ENCODE measurements around the gene CD2AP. TPM values are rescaled to one million over a fixed set of nuclear protein-coding genes. Genes with fewer than 3 reads are reported as not detected.

The CD2AP gene
- total and polyA plus RNA-seq, 2 experiments from 2014 or later, result 13.2 to 22.8 TPM

GRCh38 chr6:47434372-47435253, 43.0 kb upstream of the CD2AP start:
- no peak for DNase-seq
- Histone ChIP-seq H3K4me1 (ENCODE audit: insufficient read depth) (no peaks in the 10 kb centered on the region), H3K79me2 (ENCODE audit: insufficient read depth) (no peaks in the 10 kb centered on the region), H3K27ac (no peak overlapping the region), H3K9ac (no peak overlapping the region), H3K9me3 (ENCODE audit: low read depth) (no peaks in the 10 kb centered on the region), H3K9me2 (ENCODE audit: insufficient read depth) (no peaks in the 10 kb centered on the region), H3K4me2 (ENCODE audit: unreplicated experiment) (no peak overlapping the region), H4K20me1 (ENCODE audit: insufficient read depth) (no peaks in the 10 kb centered on the region), H3F3A (ENCODE audit: insufficient read depth) (no peaks in the 10 kb centered on the region), H3K27me3 (replicated peaks; ENCODE audit: insufficient read depth) (peaks cover 18% of the 10 kb centered on the region), H3K36me3 (ENCODE audit: low read depth) (no peaks in the 10 kb centered on the region), H3K4me3 (no peak overlapping the region), H2AFZ (no peak overlapping the region)
- WGBS, 2 experiments (ENCODE audit: low coverage in 1 of 2, low lambda C conversion rate in 2 of 2, missing lambda C conversion rate in 2 of 2), result 22 to 33% methylated on average over 2 of the region's 2 CpGs
- in situ Hi-C loops (cut with MboI), result no loop called here
- TF ChIP-seq EZH2phosphoT487 (IDR thresholded peaks at IDR 0.05; ENCODE audit: insufficient read depth, low read depth) (no peak), EZH2 (IDR thresholded peaks at IDR 0.05; ENCODE audit: insufficient read depth, poor library complexity, severe bottlenecking) (no peak)

- Histone ChIP-seq H2AFZ (no peak overlapping the region), H3K9me3 (ENCODE audit: low read depth) (no peaks in the 10 kb centered on the region), H3K27ac (no peak overlapping the region), H3K9ac (no peak overlapping the region), H3K4me3 (no peak overlapping the region), H3F3A (ENCODE audit: insufficient read depth) (no peaks in the 10 kb centered on the region), H3K27me3 (replicated peaks; ENCODE audit: insufficient read depth) (peaks cover 18% of the 10 kb centered on the region), H3K36me3 (ENCODE audit: low read depth) (no peaks in the 10 kb centered on the region), H3K4me1 (ENCODE audit: insufficient read depth) (no peaks in the 10 kb centered on the region), H3K9me2 (ENCODE audit: insufficient read depth) (no peaks in the 10 kb centered on the region), H4K20me1 (ENCODE audit: insufficient read depth) (no peaks in the 10 kb centered on the region), H3K79me2 (ENCODE audit: insufficient read depth) (no peaks in the 10 kb centered on the region), H3K4me2 (ENCODE audit: unreplicated experiment) (no peak overlapping the region)
- 53 to 58% methylated on average over 2 of the region's 2 CpGs for WGBS, 2 experiments (ENCODE audit: low coverage in 1 of 2, low lambda C conversion rate in 2 of 2, missing lambda C conversion rate in 2 of 2)
- no peak for DNase-seq
- in situ Hi-C loops (cut with MboI), result no loop called here
- TF ChIP-seq EZH2 (IDR thresholded peaks at IDR 0.05; ENCODE audit: insufficient read depth, poor library complexity, severe bottlenecking) (no peak), EZH2phosphoT487 (IDR thresholded peaks at IDR 0.05; ENCODE audit: insufficient read depth, low read depth) (no peak)
These were observed 42.4 kb upstream of the CD2AP start for GRCh38 chr6:47435254-47435612.

GRCh38 chr6:47437592-47437991, 40.0 kb upstream of the CD2AP start:
- in situ Hi-C loops (cut with MboI), result no loop called here
- no peak for DNase-seq
- Histone ChIP-seq H2AFZ (no peak overlapping the region), H3K36me3 (ENCODE audit: low read depth) (no peaks in the 10 kb centered on the region), H3K9ac (no peak overlapping the region), H3K27ac (no peak overlapping the region), H3F3A (ENCODE audit: insufficient read depth) (no peaks in the 10 kb centered on the region), H3K4me2 (ENCODE audit: unreplicated experiment) (no peak overlapping the region), H3K4me1 (ENCODE audit: insufficient read depth) (no peaks in the 10 kb centered on the region), H3K9me3 (ENCODE audit: low read depth) (no peaks in the 10 kb centered on the region), H3K9me2 (ENCODE audit: insufficient read depth) (no peaks in the 10 kb centered on the region), H3K79me2 (ENCODE audit: insufficient read depth) (no peaks in the 10 kb centered on the region), H4K20me1 (ENCODE audit: insufficient read depth) (no peaks in the 10 kb centered on the region), H3K4me3 (no peak overlapping the region), H3K27me3 (replicated peaks; ENCODE audit: insufficient read depth) (peaks cover 13% of the 10 kb centered on the region)
- no peak for TF ChIP-seq EZH2 (IDR thresholded peaks at IDR 0.05; ENCODE audit: insufficient read depth, poor library complexity, severe bottlenecking)
- no peak for TF ChIP-seq EZH2phosphoT487 (IDR thresholded peaks at IDR 0.05; ENCODE audit: insufficient read depth, low read depth)
- 37 to 48% methylated on average over 4 of the region's 4 CpGs for WGBS, 2 experiments (ENCODE audit: low coverage in 1 of 2, low lambda C conversion rate in 2 of 2, missing lambda C conversion rate in 2 of 2)

- 54 to 57% methylated on average over 8 of the region's 8 CpGs for WGBS, 2 experiments (ENCODE audit: low coverage in 1 of 2, low lambda C conversion rate in 2 of 2, missing lambda C conversion rate in 2 of 2)
- Histone ChIP-seq H3K4me1 (ENCODE audit: insufficient read depth) (no peaks in the 10 kb centered on the region), H3K36me3 (ENCODE audit: low read depth) (no peaks in the 10 kb centered on the region)
These were observed 38.9 kb upstream of the CD2AP start for GRCh38 chr6:47438481-47439347.

More at GRCh38 chr6:47438481-47439347, 38.9 kb upstream of the CD2AP start:
- no peak for TF ChIP-seq EZH2phosphoT487 (IDR thresholded peaks at IDR 0.05; ENCODE audit: insufficient read depth, low read depth)
- TF ChIP-seq EZH2 (IDR thresholded peaks at IDR 0.05; ENCODE audit: insufficient read depth, poor library complexity, severe bottlenecking), result no peak
- H3K4me3 ChIP-seq, result no peak overlapping the region
- H4K20me1 ChIP-seq (ENCODE audit: insufficient read depth), result no peaks in the 10 kb centered on the region
- no peaks in the 10 kb centered on the region for H3K9me2 ChIP-seq (ENCODE audit: insufficient read depth)
- H3K27ac ChIP-seq, result no peak overlapping the region
- no peaks in the 10 kb centered on the region for H3K79me2 ChIP-seq (ENCODE audit: insufficient read depth)
- no peak for DNase-seq
- no peak overlapping the region for H2AFZ ChIP-seq
- no peak overlapping the region for H3K4me2 ChIP-seq (ENCODE audit: unreplicated experiment)
- in situ Hi-C loops (cut with MboI), result no loop called here
- no peaks in the 10 kb centered on the region for H3K9me3 ChIP-seq (ENCODE audit: low read depth)
- no peak overlapping the region for H3K9ac ChIP-seq
- no peaks in the 10 kb centered on the region for H3F3A ChIP-seq (ENCODE audit: insufficient read depth)
- H3K27me3 ChIP-seq (replicated peaks; ENCODE audit: insufficient read depth), result peaks cover 13% of the 10 kb centered on the region
